Measurements from ENCODE around the gene LRRC23. TPM values are rescaled to one million over a fixed set of nuclear protein-coding genes. Genes with fewer than 3 reads are reported as not detected.

The LRRC23 gene
- total and polyA plus RNA-seq, 7 donors, result 5.3 to 21.0 (median 12.2) TPM

DNA sequence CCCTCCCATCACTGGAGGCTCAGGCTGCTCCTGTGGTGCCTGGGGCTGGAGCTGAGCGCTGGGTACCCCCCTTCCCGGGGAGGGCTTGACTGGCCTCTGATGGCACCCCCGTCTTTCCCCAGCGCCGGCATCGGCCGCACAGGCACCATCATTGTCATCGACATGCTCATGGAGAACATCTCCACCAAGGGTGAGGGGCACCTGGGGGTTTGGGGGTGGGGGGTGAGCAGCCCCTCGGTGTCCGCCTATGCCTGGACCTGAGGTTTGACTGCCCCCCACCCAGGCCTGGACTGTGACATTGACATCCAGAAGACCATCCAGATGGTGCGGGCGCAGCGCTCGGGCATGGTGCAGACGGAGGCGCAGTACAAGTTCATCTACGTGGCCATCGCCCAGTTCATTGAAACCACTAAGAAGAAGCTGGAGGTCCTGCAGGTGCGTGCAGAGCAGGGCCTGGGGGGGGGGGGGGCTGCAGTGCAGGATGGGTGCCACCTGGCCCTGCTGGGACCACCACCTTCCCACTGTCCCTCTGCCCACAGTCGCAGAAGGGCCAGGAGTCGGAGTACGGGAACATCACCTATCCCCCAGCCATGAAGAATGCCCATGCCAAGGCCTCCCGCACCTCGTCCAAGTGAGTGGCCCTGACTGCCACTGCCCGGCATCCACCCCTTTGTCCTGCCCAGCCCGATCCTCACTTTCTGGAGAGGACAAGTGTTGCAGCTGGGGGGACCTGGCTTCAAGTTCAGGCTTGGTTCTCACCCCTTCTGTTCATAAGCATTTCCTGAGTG is 55.4 kb downstream of the LRRC23 start:
- Histone ChIP-seq H3K9me3 (no peaks in the 10 kb centered on the region), H3K4me1 (peaks cover 0 to 42% (median 29%) of the 10 kb centered on the region in 4 donors), H3K36me3 (no peaks in the 10 kb centered on the region), H3K27ac (peak overlapping the region in 1 of 4 donors; percentile 81), H3K27me3 (no peaks in the 10 kb centered on the region), H3K4me3 (no peak overlapping the region)
- intact Hi-C loops (cut with DNase I), result no loop called here
- WGBS, 2 donors, result 89 to 91% methylated on average over 26 of the region's 26 CpGs
- no peak for TF ChIP-seq POLR2A (IDR thresholded peaks at IDR 0.05)
- TF ChIP-seq, protein P1, sequence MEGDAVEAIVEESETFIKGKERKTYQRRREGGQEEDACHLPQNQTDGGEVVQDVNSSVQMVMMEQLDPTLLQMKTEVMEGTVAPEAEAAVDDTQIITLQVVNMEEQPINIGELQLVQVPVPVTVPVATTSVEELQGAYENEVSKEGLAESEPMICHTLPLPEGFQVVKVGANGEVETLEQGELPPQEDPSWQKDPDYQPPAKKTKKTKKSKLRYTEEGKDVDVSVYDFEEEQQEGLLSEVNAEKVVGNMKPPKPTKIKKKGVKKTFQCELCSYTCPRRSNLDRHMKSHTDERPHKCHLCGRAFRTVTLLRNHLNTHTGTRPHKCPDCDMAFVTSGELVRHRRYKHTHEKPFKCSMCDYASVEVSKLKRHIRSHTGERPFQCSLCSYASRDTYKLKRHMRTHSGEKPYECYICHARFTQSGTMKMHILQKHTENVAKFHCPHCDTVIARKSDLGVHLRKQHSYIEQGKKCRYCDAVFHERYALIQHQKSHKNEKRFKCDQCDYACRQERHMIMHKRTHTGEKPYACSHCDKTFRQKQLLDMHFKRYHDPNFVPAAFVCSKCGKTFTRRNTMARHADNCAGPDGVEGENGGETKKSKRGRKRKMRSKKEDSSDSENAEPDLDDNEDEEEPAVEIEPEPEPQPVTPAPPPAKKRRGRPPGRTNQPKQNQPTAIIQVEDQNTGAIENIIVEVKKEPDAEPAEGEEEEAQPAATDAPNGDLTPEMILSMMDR (IDR thresholded peaks at IDR 0.05), result no peak
- no peak for TF ChIP-seq EP300 (IDR thresholded peaks at IDR 0.05)
- TF ChIP-seq POLR2AphosphoS5 (IDR thresholded peaks at IDR 0.05), result no peak
- DNase-seq, result peak; percentile 64

DNA sequence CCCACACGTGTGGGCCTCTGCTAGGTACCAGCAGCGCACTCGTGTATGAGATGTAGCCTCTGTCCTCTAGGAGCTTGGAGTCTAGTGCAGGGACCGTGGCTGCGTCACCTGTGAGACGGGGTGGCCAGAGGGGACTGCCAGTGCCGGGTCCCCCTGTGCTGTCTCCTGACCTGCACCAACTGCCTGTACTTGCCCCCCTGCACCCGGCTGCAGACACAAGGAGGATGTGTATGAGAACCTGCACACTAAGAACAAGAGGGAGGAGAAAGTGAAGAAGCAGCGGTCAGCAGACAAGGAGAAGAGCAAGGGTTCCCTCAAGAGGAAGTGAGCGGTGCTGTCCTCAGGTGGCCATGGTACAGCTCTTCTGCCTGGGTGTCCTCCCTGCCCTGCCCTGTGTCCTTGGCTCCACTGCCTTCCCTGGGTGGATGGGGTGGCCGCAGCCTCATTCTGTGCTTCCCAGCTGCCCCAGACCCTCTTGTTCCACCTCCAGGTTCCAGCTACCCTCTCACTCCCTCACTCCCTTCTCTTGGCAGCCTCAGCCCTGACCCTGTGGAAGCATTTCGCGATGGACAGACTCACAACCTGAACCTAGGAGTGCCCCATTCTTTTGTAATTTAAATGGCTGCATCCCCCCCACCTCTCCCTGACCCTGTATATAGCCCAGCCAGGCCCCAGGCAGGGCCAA is 56.1 kb downstream of the LRRC23 start:
- TF ChIP-seq POLR2A (IDR thresholded peaks at IDR 0.05) (no peak), POLR2AphosphoS5 (IDR thresholded peaks at IDR 0.05) (no peak)
- TF ChIP-seq, protein P1 (IDR thresholded peaks at IDR 0.05), result no peak
- no peaks in the 10 kb centered on the region for H3K9me3 ChIP-seq
- DNase-seq, result peak; percentile 70
- intact Hi-C loops (cut with DNase I), result no loop called here
- WGBS, 2 donors, result 66 to 70% methylated on average over 13 of the region's 13 CpGs
- H3K27me3 ChIP-seq, result no peaks in the 10 kb centered on the region
- H3K4me1 ChIP-seq, result peaks cover 0 to 48% (median 31%) of the 10 kb centered on the region in 4 donors
- peak overlapping the region in 1 of 4 donors; percentile 11 for H3K4me3 ChIP-seq
- peak overlapping the region; percentile 64 to 86 (median 82) for H3K27ac ChIP-seq
- H3K36me3 ChIP-seq, result peaks cover 5 to 7% (median 6%) of the 10 kb centered on the region in 4 donors

DNA sequence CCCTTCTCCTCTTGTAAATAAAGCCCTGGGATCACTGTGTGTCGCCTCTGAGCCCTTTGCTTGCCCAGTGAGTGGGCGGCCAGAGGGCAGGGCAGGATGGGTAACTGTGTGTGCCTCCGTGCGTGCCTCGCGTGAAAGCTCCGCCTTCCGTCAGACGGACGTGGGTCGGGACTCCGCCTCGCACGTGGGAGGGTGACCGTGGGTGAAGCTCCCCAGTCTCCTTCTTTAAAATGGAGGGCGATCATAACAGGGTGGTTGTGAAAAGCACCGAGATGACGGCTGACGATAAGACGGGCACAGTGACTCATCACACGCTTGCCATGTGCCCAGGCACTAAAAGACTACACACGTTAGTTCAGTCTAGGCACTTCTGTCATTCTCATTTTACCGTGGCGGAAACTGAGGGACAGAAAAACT is 56.7 kb downstream of the LRRC23 start:
- peaks cover 0 to 48% (median 31%) of the 10 kb centered on the region in 4 donors for H3K4me1 ChIP-seq
- H3K27me3 ChIP-seq, result no peaks in the 10 kb centered on the region
- H3K27ac ChIP-seq, result peak overlapping the region; percentile 64 to 86 (median 82)
- peaks cover 10 to 12% (median 11%) of the 10 kb centered on the region in 4 donors for H3K36me3 ChIP-seq
- 3 to 21% methylated on average over 24 of the region's 24 CpGs for WGBS, 2 donors
- peak; percentile 86 for DNase-seq
- no peaks in the 10 kb centered on the region for H3K9me3 ChIP-seq
- intact Hi-C loops (cut with DNase I), result no loop called here
- H3K4me3 ChIP-seq, result peak overlapping the region in 3 of 4 donors; percentile 7 to 34 (median 11)
- TF ChIP-seq POLR2A (IDR thresholded peaks at IDR 0.05) (no peak), EP300 (IDR thresholded peaks at IDR 0.05) (no peak), POLR2AphosphoS5 (IDR thresholded peaks at IDR 0.05) (peak in 1 of 4 donors; percentile 17)
- TF ChIP-seq, protein P1 (IDR thresholded peaks at IDR 0.05), result no peak

DNA sequence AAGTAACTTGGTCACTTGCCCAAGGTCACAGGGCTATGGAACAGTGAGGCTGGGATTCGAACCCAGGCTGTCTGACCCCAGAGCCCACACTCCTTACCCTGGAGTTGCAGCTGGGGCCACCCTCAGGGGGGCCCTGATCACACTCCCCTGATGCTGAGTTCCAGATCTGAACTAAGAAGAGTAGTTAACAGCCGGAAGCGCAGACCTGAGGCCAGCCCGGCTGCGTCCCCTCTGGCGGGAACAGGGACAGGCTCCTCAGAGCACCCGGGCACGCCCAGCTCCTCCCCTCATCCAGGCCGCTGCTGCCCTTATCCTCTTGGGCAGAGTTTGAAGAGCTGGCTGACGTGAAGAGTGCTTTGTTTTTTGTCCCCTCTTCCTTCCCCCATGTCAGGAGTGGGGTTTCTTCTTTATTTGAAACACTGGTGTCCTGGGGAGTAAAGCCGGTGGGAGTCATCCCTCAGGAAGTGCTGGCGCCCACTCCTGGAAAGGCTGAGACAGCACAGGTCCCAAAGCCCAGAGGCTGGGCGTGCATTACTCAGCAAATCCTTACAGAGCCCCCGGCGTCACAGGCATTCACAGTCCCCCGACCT is 57.2 kb downstream of the LRRC23 start:
- DNase-seq, result peak; percentile 89
- WGBS, 2 donors, result 2 to 19% methylated on average over 16 of the region's 16 CpGs
- Histone ChIP-seq H3K27me3 (no peaks in the 10 kb centered on the region), H3K27ac (peak overlapping the region; percentile 64 to 86 (median 82)), H3K4me1 (peaks cover 0 to 48% (median 31%) of the 10 kb centered on the region in 4 donors), H3K9me3 (no peaks in the 10 kb centered on the region), H3K4me3 (peak overlapping the region in 3 of 4 donors; percentile 7 to 34 (median 11)), H3K36me3 (peaks cover 15 to 17% (median 16%) of the 10 kb centered on the region in 4 donors)
- intact Hi-C loops (cut with DNase I), result no loop called here
- TF ChIP-seq EP300 (IDR thresholded peaks at IDR 0.05) (no peak), POLR2AphosphoS5 (IDR thresholded peaks at IDR 0.05) (peak in 2 of 4 donors; percentile 7 to 11), POLR2A (IDR thresholded peaks at IDR 0.05) (no peak)
- TF ChIP-seq, protein P1 (IDR thresholded peaks at IDR 0.05), result peak; percentile 20 to 47 (median 42)

Measured in sigmoid colon (tissue), 7 donors.